HL-60 (cell line): Measurements from ENCODE around the gene TGFB1I1.

Experiments
- CTCF ChIP-seq: IDR thresholded peaks from one replicate; pipeline ENCODE4 v1.5.1; 2011; ENCODE audit warnings: low read length, control low read depth, inconsistent platforms; ENCODE audit not compliant: insufficient read depth
- SPI1 ChIP-seq: IDR thresholded peaks from 2 replicates; pipeline ENCODE4 v1.6.1; 2012; ENCODE audit warnings: low read depth, mild to moderate bottlenecking, borderline replicate concordance

DNA sequence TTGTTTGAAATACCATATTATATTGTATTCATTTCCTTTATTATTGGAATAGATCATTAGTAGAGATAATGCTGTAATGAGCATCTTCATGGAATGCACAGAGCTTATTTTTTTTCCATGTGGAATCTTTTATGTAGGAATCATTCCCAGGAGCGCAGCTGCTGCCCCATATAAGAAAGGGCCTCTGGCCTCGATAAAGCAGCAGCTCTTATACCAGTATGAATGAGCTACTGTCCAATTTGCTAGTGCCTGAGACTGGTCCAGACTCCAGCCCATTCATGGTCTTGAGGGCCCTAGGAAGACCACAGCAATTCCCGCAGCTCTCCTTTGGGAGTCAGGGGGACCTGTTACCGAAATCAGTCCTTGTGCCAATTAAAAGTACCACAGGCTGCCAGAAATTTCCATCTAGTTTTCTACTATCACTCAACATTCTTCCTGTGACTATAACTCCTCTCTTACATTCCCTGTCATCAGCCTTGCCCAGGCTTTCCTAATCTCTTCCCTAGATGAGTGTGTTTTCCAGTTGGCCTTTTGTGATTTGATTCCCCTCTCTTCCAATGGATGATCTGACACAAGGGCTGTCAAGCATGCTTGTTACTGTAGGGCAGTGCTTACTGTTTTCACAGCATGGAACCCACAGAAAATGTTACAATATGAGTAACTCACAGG, 31.3 kb upstream of the TGFB1I1 start:
- no peak for TF ChIP-seq CTCF
- TF ChIP-seq SPI1, result no peak
